ENCODE data around the gene CADM1.

DNA sequence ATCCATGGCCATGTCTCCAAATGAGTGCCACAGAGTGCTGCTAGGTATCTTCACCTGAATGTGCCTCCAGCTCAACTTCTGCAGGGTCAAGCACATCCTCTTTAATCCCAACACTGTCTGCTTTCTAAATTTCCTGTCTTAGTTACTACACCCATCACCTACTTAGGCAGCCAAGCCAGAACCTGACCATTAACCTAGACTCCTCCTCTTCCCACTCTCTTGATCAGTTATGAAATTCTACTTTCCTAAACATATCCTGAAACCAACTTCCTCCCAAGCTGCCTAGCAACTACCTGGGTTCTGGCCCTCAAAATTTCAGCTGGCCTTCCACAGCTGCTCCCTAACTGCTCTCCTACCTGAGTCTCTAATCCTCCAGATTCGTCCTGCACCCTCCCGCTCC lies 22.7 kb downstream of the CADM1 start:
- TF ChIP-seq, protein P1, sequence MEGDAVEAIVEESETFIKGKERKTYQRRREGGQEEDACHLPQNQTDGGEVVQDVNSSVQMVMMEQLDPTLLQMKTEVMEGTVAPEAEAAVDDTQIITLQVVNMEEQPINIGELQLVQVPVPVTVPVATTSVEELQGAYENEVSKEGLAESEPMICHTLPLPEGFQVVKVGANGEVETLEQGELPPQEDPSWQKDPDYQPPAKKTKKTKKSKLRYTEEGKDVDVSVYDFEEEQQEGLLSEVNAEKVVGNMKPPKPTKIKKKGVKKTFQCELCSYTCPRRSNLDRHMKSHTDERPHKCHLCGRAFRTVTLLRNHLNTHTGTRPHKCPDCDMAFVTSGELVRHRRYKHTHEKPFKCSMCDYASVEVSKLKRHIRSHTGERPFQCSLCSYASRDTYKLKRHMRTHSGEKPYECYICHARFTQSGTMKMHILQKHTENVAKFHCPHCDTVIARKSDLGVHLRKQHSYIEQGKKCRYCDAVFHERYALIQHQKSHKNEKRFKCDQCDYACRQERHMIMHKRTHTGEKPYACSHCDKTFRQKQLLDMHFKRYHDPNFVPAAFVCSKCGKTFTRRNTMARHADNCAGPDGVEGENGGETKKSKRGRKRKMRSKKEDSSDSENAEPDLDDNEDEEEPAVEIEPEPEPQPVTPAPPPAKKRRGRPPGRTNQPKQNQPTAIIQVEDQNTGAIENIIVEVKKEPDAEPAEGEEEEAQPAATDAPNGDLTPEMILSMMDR (conservative IDR thresholded peaks at IDR 0.05 in 1 of 2, IDR thresholded peaks at IDR 0.05 in 1 of 2; ENCODE audit: low read depth in 1 of 2, low read length in 2 of 2) = no peak
- TF ChIP-seq EZH2 (IDR thresholded peaks at IDR 0.05; ENCODE audit: low read length, missing control alignments) = no peak
